ENCODE data around the gene NDUFS3.

The NDUFS3 gene

DNA sequence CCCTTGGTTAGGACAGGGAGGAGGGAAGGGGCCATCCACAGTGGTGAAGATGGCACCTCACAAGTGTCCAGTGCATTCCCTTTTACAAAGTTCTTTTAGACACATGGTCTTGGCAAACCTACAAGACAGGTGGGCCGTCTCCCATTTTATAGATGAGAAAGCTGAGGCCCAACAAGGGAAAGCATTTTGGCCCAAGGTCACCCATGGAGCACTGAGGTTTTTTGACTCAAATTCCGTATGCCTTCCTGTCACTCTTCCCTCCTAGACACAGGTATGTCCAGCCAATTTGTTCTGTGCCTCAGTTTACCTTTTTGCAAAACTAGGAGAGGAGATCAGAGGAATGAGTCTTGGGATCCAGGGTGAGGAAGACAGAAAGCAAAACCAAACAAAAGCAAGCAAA is 14.1 kb downstream of the NDUFS3 start:
- Histone ChIP-seq H3K27me3 (replicated peaks; ENCODE audit: control insufficient read depth, insufficient read depth, low read length) (peaks cover 48% of the 10 kb centered on the region), H3K4me1 (ENCODE audit: control insufficient read depth, insufficient read depth, low read length) (no peaks in the 10 kb centered on the region), H3K4me3 (ENCODE audit: low read length) (no peak overlapping the region), H3K9ac (ENCODE audit: low read length) (no peak overlapping the region), H3K9me3 (ENCODE audit: control insufficient read depth, low read length) (no peaks in the 10 kb centered on the region), H3K36me3 (ENCODE audit: control insufficient read depth, insufficient read depth, low read length, severe bottlenecking) (no peaks in the 10 kb centered on the region)
- no peak for DNase-seq (ENCODE audit: low read depth)

DNA sequence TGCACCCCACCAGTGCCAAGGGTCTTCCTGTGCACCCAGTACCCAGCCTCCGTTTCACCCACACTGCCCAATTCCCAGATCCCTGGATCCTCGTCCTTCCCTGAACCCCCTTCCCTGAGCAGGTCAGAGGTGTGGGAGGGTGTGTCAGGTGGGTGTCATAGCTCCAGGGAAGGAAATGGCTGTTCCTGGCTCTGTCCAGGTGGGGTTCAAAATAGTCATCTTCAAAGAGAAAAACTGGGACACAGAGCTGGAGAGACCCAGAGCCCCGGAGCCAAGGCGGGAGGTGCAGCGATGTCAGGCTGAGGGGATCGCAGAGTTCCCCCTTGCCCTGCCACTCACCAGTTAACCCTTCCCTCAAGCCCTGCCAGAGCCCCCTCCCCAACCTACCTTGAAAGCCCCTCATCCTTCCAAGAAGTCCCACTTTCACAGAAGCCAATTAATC is 14.6 kb downstream of the NDUFS3 start:
- Histone ChIP-seq H3K27me3 (replicated peaks; ENCODE audit: control insufficient read depth, insufficient read depth, low read length) (peaks cover 48% of the 10 kb centered on the region), H3K9ac (ENCODE audit: low read length) (no peak overlapping the region), H3K4me1 (ENCODE audit: control insufficient read depth, insufficient read depth, low read length) (no peaks in the 10 kb centered on the region), H3K36me3 (ENCODE audit: control insufficient read depth, insufficient read depth, low read length, severe bottlenecking) (no peaks in the 10 kb centered on the region), H3K4me3 (ENCODE audit: low read length) (no peak overlapping the region), H3K9me3 (ENCODE audit: control insufficient read depth, low read length) (no peaks in the 10 kb centered on the region)
- no peak for DNase-seq (ENCODE audit: low read depth)

DNA sequence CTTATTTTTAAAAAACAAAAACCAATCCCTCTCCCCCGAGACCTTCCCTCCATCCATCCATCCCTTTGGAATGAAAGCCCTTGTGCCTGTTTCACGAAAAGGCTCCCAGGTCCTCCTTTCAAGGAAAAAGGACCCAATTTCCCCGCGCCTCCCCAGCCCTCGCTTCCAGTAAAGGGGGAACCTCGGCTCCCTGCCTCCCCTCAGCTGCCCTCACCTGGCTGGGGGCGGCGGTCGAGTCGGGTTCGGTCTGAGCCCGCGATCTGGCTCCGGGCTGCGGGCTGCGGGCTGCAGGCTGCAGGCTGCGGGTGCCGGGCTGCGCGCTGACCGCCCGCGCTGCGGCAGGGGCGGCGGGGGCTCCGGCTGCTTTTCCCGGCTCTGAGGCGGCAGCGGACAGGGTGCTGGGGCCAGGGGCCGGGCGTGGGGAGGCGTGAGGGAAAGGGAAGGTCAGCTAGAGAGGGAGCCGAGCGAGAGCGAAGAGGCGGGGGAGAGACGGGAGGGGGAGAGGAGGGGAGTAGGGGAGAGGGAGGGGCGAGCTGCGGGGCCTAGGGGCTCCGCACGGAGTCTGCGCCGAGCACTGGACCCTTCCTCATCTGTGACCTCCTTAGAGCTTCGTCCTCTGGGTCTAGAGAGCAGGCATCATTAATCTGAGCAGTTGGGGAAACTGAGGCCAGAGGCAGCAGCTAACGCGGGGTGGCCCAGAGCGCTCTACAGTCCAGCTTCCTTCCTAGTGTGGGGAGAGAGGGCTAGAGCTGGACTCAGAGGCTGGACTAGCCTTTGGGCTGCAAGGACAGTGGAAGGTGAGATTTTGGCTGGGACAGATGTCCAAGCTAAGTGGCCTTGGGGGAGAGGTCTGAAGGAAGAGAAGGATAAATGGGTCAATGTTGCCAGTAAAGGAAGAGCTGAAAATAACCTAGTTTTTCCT is 15.3 kb downstream of the NDUFS3 start, which contains the start of gene C1QTNF4:
C1QTNF4 (minus strand) TSS at position 478 of the 922 bp plus-strand sequence. CDS start 3,601 bp downstream, outside the sequence.
- Histone ChIP-seq H3K9me3 (ENCODE audit: control insufficient read depth, low read length) (no peaks in the 10 kb centered on the region), H3K4me3 (ENCODE audit: low read length) (no peak within 1 kb of the TSS), H3K9ac (ENCODE audit: low read length) (no peak within 1 kb of the TSS), H3K27me3 (replicated peaks; ENCODE audit: control insufficient read depth, insufficient read depth, low read length) (peaks cover 42% of the 10 kb centered on the region), H3K36me3 (ENCODE audit: control insufficient read depth, insufficient read depth, low read length, severe bottlenecking) (no peaks in the 10 kb centered on the region), H3K4me1 (ENCODE audit: control insufficient read depth, insufficient read depth, low read length) (no peaks in the 10 kb centered on the region)
- DNase-seq (ENCODE audit: low read depth) = peak; percentile 39

DNA sequence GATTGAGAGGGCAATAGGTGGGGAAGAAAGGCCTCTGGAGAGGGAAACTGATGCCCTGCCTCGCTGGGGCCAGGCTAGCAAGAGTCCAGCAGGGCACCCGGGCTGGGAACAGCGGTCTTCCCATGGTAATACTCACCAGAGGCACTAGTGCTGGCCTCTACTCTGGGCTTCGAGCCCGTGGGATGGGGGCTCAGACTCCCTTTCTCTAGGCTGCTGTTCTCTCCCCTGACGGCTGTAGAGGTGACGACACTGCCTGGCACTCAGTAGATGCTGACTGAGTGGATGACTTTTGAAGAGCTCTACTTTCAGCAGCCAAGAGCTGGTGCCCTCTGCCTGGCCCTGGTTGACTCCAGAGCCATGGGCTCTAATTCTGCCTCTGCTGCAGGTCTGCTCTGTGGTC is 16.2 kb downstream of the NDUFS3 start:
- Histone ChIP-seq H3K9ac (ENCODE audit: low read length) (no peak overlapping the region), H3K4me1 (ENCODE audit: control insufficient read depth, insufficient read depth, low read length) (peaks cover 4% of the 10 kb centered on the region), H3K27me3 (replicated peaks; ENCODE audit: control insufficient read depth, insufficient read depth, low read length) (peaks cover 38% of the 10 kb centered on the region), H3K36me3 (ENCODE audit: control insufficient read depth, insufficient read depth, low read length, severe bottlenecking) (no peaks in the 10 kb centered on the region), H3K9me3 (ENCODE audit: control insufficient read depth, low read length) (no peaks in the 10 kb centered on the region), H3K4me3 (ENCODE audit: low read length) (no peak overlapping the region)
- no peak for DNase-seq (ENCODE audit: low read depth)

DNA sequence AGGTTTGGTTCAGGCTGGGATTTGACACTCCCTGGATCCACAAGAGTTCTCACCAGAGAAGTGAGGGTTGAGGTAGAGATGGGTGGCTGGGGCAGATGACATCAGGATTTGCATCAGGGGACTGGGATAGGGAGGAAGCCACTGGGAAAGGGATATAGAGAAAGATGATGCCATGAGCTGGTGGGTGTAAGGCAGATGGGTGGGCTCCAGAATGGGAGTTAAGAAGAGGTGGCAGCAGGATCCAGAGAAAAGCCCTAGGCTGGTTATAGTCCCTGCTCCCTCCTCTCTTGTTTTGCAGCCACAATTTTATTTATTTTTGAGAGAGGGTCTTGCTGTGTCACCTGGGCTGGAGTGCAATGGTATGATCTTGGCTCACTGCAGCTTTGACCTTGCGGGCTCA is 17.1 kb downstream of the NDUFS3 start:
- no peaks in the 10 kb centered on the region for H3K9me3 ChIP-seq (ENCODE audit: control insufficient read depth, low read length)
- no peak overlapping the region for H3K9ac ChIP-seq (ENCODE audit: low read length)
- H3K4me1 ChIP-seq (ENCODE audit: control insufficient read depth, insufficient read depth, low read length) = peaks cover 4% of the 10 kb centered on the region
- no peaks in the 10 kb centered on the region for H3K36me3 ChIP-seq (ENCODE audit: control insufficient read depth, insufficient read depth, low read length, severe bottlenecking)
- no peak for DNase-seq (ENCODE audit: low read depth)
- peaks cover 35% of the 10 kb centered on the region for H3K27me3 ChIP-seq (replicated peaks; ENCODE audit: control insufficient read depth, insufficient read depth, low read length)
- no peak overlapping the region for H3K4me3 ChIP-seq (ENCODE audit: low read length)

DNA sequence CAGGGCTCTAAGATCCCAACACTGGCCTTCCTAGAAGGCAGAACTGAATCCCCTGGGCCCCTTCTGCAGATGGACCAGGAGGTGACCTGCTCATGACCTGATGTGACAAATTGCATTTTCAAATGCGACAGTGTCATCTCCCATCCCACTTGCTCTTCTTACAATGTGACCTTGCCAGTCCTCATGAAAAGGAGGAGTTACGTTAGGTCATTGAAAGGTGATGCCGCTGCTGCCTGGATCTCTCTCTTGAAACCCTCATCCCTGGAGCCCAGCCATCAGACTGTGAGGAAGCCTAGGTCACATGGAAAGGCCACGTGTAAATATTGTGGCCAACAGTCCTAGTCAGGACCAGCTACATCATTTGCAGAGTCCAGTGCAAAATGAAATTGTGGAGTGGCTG is 21.0 kb downstream of the NDUFS3 start:
- Histone ChIP-seq H3K4me1 (ENCODE audit: control insufficient read depth, insufficient read depth, low read length) (peaks cover 4% of the 10 kb centered on the region), H3K9ac (ENCODE audit: low read length) (no peak overlapping the region), H3K27me3 (replicated peaks; ENCODE audit: control insufficient read depth, insufficient read depth, low read length) (peaks cover 8% of the 10 kb centered on the region), H3K9me3 (ENCODE audit: control insufficient read depth, low read length) (no peaks in the 10 kb centered on the region), H3K4me3 (ENCODE audit: low read length) (no peak overlapping the region), H3K36me3 (ENCODE audit: control insufficient read depth, insufficient read depth, low read length, severe bottlenecking) (no peaks in the 10 kb centered on the region)
- DNase-seq (ENCODE audit: low read depth) = no peak

DNA sequence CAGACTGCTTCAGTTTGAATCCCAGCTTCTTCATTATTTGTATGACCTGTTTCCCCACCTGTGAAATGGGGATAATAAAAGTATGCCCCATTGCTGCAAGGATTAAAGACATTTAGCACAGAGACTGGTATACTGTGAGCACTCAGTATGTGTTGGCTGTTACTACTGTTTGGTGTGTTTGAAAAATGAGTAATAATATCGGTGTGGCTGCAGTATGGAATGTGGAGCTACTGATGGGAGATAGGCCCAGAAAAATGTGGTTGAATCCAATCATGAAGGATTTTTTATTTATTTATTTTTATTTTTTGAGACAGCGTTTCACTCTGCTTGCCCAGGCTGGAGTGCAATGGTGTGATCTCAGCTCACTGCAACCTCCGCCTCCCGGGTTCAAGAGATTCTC is 24.4 kb downstream of the NDUFS3 start:
- Histone ChIP-seq H3K9me3 (ENCODE audit: control insufficient read depth, low read length) (no peaks in the 10 kb centered on the region), H3K4me3 (ENCODE audit: low read length) (no peak overlapping the region), H3K36me3 (ENCODE audit: control insufficient read depth, insufficient read depth, low read length, severe bottlenecking) (no peaks in the 10 kb centered on the region), H3K27me3 (replicated peaks; ENCODE audit: control insufficient read depth, insufficient read depth, low read length) (no peaks in the 10 kb centered on the region), H3K4me1 (ENCODE audit: control insufficient read depth, insufficient read depth, low read length) (peaks cover 23% of the 10 kb centered on the region), H3K9ac (ENCODE audit: low read length) (no peak overlapping the region)
- DNase-seq (ENCODE audit: low read depth) = no peak

DNA sequence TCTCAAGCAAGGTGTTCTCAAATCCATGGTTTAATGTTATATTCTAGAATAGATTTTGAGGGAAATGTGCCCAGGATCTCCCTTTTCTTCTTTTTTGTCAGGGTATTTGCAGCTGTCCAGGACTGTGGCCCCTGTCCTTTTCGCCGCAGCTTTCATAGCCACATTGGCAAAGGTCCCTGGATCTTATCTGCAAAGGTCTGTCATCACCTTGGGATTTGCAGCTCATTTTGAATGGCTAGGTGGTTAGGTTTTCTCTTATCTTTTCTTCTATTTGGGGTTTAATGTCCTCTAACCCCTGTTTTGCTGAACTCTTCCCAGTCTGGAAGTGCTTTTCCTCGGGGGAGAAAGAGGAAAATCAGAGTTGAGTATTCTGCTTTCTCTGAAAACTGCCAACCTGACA is 27.0 kb downstream of the NDUFS3 start:
- H3K9ac ChIP-seq (ENCODE audit: low read length) = no peak overlapping the region
- DNase-seq (ENCODE audit: low read depth) = no peak
- H3K9me3 ChIP-seq (ENCODE audit: control insufficient read depth, low read length) = no peaks in the 10 kb centered on the region

DNA sequence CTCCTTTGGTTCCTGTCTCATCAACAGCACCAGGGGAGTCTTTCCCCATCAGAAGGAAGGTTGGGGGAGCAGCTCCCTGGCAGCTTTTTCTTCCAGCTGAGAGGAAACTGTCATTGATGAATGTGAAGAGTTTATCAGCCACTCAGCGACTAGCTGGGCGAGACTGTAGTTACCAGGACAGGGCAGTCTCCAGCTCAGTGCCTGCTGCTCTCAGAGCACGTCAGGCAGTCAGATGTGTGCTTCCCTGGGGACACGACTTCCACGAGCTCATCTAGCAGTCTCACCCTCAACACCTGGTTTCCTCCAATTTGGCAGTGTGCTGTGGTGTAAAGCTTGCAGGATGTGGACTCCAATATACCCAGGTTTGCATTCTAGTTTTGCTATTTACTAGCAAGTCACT is 27.9 kb downstream of the NDUFS3 start:
- Histone ChIP-seq H3K4me3 (ENCODE audit: low read length) (no peak overlapping the region), H3K9ac (ENCODE audit: low read length) (peak overlapping the region; percentile 17), H3K36me3 (ENCODE audit: control insufficient read depth, insufficient read depth, low read length, severe bottlenecking) (peaks cover 13% of the 10 kb centered on the region), H3K27me3 (replicated peaks; ENCODE audit: control insufficient read depth, insufficient read depth, low read length) (no peaks in the 10 kb centered on the region), H3K9me3 (ENCODE audit: control insufficient read depth, low read length) (no peaks in the 10 kb centered on the region), H3K4me1 (ENCODE audit: control insufficient read depth, insufficient read depth, low read length) (peaks cover 28% of the 10 kb centered on the region)
- no peak for DNase-seq (ENCODE audit: low read depth)

More for the DNA sequence above, 27.0 kb downstream of the NDUFS3 start:
- Histone ChIP-seq H3K27me3 (replicated peaks; ENCODE audit: control insufficient read depth, insufficient read depth, low read length) (no peaks in the 10 kb centered on the region), H3K4me3 (ENCODE audit: low read length) (no peak overlapping the region), H3K36me3 (ENCODE audit: control insufficient read depth, insufficient read depth, low read length, severe bottlenecking) (peaks cover 5% of the 10 kb centered on the region), H3K4me1 (ENCODE audit: control insufficient read depth, insufficient read depth, low read length) (peaks cover 24% of the 10 kb centered on the region)

DNA sequence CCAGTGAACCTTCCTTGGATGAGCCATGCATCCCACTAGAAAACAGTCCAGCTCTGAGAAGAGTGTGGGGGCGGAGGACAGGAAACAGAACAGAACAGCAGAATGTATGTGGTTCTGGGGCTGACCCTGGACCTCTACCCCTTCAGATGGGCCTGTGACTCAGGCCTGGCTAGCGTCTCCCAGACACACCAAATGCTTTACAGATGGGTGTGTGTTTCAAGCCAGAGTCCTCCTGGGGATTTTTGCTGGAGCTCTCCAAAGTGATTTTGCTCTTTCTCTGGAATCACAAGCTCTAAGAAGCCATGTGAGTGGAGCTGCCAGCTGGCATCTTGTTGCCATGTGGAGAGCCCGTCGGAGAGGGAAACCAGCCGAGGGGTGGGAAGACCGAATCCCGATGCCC is 28.5 kb downstream of the NDUFS3 start:
- Histone ChIP-seq H3K9me3 (ENCODE audit: control insufficient read depth, low read length) (no peaks in the 10 kb centered on the region), H3K27me3 (replicated peaks; ENCODE audit: control insufficient read depth, insufficient read depth, low read length) (no peaks in the 10 kb centered on the region), H3K36me3 (ENCODE audit: control insufficient read depth, insufficient read depth, low read length, severe bottlenecking) (peaks cover 16% of the 10 kb centered on the region), H3K4me3 (ENCODE audit: low read length) (peak overlapping the region; percentile 39), H3K4me1 (ENCODE audit: control insufficient read depth, insufficient read depth, low read length) (peaks cover 28% of the 10 kb centered on the region), H3K9ac (ENCODE audit: low read length) (peak overlapping the region; percentile 17)
- DNase-seq (ENCODE audit: low read depth) = peak; percentile 88

DNA sequence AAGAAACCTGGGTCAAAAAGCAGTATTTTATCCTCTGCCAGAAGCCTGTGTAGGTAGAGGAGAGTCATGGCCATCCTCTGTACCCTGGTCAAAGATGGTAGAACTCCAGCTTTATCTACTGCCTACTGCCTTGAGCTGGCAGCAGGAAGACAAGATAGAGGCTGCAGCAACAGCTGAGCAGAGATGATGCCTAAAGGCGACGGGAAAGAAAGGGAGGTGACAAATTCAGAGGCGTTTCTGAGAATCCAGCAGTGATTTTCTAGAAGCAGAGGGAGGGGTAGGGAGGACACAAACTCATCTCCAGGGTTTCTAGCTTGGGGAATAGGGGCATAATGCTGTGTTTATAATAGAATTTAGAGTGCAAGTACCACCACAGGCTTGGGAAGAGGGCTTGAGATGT is 30.8 kb downstream of the NDUFS3 start:
- DNase-seq (ENCODE audit: low read depth) = no peak

More for the DNA sequence above, 30.8 kb downstream of the NDUFS3 start:
- Histone ChIP-seq H3K36me3 (ENCODE audit: control insufficient read depth, insufficient read depth, low read length, severe bottlenecking) (peaks cover 19% of the 10 kb centered on the region), H3K4me1 (ENCODE audit: control insufficient read depth, insufficient read depth, low read length) (peaks cover 28% of the 10 kb centered on the region), H3K9ac (ENCODE audit: low read length) (no peak overlapping the region), H3K27me3 (replicated peaks; ENCODE audit: control insufficient read depth, insufficient read depth, low read length) (no peaks in the 10 kb centered on the region), H3K4me3 (ENCODE audit: low read length) (no peak overlapping the region), H3K9me3 (ENCODE audit: control insufficient read depth, low read length) (no peaks in the 10 kb centered on the region)
